Activated CD8-positive, alpha-beta memory T cell treated with anti-CD3 and anti-CD28 coated beads for 4 hours (primary cell): ENCODE results near the gene RELL1.

ENCODE experiments used
- DNase-seq, 2 donors: peaks; one replicate each; pipeline ENCODE4 v3.0.0-alpha.2; 2020; ENCODE audit warnings: low read depth in 2 of 2

RELL1 gene, protein sequence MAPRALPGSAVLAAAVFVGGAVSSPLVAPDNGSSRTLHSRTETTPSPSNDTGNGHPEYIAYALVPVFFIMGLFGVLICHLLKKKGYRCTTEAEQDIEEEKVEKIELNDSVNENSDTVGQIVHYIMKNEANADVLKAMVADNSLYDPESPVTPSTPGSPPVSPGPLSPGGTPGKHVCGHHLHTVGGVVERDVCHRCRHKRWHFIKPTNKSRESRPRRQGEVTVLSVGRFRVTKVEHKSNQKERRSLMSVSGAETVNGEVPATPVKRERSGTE

DNA sequence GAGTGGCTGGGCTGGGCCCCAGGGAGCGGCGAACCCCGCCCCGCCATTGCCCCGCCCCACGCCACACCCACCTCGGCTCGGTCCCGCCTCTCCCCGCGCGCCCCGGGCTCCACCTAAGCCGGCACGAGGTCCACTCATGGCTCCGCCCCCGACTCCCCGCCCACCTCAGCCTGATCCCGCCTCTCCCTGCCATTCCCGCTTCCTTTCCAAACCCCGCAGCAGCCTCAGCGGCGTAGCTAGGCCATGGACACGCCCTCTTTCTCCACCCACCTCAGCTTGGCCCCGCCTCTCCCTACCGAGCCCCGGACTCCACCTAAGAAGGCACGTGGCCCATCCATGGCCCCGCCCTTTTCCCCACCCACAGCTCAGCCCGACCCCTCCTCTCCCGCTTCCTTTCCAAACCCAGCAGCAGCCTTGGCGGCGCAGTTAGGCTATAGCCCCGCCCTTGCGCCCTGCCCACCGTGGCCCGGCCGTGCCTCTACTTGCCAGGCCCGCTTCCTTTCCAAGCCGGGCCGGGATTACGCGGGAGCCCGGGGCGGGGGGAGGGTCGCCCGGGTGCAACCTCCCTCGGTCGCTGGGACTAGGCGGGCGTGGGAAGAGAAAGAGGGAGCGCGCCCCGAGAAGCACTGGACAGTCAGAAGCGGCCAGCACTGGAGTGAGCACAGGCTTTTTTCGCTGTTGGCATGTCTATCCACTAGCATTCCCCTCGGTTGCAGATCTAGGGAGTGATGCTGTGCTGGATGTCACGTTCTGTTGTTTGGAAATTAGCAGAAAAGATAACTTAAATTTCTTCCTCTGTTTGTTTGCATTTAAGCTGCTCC is at the start of gene RELL1:
Gene RELL1 (minus strand): TSS at position 4 of the 821 bp plus-strand sequence. CDS start 89 bp downstream, outside the sequence.
- peak; percentile 96 to 97 for DNase-seq

DNA sequence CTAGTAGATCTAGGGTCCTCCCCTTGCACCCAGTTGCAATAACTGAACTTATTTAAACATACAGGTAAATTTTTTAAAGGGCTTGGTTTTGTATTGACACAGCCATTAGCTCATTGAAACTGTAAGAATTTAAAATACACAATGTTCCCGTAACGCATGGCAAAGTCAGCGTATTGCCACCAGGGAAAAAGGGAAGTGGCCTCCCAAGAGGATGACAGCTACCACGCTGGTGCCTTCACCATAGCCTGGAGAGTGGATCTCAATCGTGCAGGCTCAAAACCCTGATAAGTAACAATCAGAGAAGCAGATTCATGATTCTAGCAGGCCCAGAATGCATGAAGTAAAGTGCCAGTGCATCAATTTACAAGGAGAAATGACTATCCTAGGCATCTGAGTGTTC is 49.4 kb upstream of the RELL1 start:
- DNase-seq: no peak

DNA sequence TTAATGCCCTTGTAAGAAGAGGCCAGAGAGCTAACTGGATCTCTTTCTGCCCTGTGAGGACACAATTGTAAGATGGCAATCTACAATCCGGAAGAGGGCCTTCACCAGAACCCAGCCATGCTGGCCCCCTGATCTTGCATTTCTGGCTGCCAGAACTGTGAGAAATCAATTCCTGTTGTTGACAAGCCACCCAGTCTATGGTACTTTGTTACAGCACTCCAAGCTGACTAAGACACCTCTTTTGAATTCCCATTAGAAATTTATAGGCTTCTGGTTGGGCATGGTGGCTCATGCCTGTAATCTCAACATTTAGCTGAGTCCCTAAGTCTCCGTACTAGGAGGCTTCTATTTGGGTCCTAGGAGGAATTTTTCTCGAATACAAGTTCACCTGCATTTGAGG is 48.8 kb upstream of the RELL1 start:
- DNase-seq: no peak

DNA sequence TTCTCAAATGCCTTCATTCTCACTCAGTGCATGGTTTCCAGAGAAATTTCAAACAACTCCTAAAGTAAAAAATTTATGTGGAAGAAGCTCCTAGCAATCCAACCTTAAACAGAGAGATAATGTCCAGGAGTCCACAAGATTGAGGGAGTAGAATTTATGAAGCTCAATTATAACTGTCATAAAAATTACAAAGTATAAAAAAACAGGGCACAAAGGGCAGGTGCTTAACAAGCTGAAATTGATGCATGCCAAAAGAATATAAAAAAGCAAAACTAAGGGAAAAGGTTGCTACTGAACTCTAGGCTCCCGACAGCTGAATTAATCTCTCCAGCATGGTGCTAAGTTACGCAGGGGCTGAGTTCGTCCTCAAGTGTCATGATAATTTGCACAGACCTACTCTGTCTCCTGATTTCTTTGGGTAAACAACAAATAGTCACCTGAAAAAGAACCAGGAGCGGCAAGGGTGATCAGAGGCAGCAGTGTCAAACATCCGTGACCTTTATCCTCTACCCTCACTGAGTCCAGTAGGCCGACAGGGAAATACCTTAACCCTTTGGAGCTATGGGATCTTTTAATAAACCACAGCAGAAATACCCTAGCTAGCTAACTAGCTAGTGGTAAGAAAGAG is 47.2 kb upstream of the RELL1 start:
- DNase-seq: no peak

DNA sequence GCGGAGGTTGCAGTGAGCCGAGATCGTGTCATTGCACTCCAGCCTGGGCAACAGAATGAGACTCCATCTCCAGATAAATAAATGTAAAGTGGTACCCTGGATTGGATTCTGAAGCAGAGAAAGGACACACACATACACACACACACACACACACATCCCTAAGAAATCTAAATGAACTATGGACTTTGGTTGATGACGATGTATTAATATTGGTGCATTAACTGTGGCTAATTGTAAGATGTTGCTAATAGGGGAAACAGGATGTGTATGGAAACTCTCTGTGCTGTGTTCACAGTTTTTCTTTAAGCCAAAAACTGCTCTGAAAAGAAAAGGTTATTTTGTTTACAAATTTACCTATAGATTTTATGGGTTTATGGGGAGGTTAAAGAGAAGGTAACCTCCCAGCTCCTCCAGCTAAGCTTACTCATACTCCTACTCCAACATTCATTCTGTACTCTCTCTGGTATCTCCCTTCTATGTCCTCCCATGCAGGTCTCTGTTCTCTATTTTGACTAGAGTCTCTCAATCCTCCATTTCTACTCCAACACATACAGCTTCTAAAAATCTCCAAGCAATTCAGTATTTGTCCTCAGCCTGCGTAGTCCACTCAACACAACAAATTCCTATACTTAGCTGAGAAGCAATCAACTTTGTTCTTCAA is 46.5 kb upstream of the RELL1 start:
- DNase-seq: no peak

DNA sequence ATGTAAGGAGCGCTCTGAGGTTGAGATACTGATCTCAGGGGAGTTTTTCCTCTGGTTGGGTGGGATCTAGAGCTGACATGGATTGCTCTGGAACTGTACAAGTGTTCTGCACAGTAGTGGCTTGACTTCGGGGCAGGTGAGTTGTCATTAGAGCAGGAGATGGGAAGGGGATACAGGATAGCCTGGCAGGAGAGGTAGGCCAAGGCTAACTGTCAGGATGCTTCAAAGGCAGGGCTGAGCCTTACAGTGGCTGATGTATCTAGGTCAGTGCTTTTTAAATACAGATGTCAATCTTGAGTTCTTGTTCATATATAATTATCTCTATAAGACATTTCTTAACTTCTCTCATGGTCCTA is 43.5 kb upstream of the RELL1 start:
- no peak for DNase-seq

DNA sequence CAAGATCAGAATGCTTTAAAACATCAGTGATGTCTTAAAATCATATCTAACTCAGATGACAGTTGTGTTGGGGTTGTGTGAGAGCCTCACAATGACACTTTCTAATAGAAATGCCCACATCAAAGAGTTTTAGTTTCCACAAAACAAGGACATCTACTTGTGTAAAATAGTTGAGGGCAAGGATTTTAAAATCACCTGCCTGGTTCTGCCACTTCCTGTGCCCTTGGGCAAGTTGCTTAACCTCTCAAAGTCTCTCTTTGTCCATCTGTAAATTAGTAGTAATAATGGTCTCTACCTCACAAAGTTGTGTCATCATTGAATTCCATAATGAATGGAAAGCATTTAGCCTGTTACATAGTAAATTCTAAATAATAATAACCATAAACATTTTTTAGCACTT is 41.9 kb upstream of the RELL1 start:
- DNase-seq: no peak

DNA sequence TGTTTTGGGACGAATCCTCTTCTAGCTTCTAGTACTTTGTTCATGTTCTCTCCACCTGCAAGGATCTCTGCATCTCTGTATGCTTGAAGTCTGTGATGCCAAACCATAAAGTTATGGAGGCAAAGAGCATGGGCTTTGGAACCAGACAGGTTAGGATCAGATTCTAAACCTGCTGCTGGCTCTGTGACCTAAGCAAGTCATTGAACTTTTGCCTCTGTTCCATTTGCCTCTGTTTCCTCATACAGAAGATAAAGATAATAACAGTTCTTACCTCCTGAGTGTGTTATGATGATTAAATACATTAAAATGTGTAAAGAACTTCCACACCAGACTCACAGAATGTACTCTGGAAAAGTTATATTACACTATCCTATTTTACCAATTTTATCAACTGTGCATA is 41.5 kb upstream of the RELL1 start:
- no peak for DNase-seq

DNA sequence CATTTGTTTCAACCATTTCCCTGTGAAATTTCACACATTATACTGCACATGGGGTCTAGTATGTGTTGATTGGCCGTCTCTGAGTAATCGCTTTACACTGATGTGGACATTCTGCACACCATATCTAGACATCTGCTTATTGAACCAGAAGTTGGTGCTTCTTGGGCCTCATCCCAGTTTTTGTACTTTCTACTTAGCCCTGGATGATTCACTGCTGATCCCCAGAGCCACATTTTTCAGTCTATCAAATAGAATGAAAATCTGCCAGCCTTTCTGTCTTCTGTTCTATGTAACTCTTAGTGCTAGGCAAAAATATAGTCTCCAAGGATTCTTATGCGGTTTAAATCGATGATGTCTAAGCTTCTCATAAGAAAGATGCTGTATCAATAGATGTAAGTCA is 40.5 kb upstream of the RELL1 start:
- no peak for DNase-seq

DNA sequence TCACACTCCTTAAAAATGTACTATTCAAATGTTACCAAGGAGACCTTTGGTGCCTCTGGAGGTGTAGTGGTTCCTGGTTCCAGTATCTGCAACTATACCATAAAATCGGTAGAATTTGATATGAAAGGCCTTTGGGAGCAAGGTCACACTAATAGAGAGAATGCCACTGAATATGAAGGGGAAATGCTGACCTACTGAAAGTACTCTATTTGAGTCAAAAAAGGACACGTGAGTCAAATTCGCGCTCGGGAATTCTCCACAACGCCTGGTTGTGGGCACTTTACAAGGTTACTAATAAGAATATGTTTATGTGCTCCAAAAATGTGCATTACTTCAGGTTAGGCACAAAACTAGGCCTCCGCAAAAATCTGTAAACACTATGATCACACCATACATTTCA is 39.5 kb upstream of the RELL1 start:
- no peak for DNase-seq

DNA sequence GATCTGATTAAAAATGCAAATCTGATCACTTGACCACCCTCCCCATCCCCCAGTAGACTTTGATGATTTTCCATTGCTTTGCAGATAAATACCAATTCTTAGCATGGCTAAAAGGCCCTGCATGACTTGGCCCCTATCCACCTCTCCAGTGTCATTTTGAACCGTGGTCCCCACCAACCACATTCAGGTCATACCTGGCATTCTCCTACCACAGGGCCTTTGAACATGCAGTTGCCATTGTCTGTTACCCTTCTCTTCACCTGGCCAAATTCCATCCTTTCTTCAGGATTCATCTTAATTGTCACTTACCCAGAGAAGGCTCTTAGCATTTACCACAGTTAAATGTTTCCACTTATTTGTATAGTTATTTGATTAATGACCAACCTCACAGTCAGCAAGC is 36.9 kb upstream of the RELL1 start:
- DNase-seq: no peak

DNA sequence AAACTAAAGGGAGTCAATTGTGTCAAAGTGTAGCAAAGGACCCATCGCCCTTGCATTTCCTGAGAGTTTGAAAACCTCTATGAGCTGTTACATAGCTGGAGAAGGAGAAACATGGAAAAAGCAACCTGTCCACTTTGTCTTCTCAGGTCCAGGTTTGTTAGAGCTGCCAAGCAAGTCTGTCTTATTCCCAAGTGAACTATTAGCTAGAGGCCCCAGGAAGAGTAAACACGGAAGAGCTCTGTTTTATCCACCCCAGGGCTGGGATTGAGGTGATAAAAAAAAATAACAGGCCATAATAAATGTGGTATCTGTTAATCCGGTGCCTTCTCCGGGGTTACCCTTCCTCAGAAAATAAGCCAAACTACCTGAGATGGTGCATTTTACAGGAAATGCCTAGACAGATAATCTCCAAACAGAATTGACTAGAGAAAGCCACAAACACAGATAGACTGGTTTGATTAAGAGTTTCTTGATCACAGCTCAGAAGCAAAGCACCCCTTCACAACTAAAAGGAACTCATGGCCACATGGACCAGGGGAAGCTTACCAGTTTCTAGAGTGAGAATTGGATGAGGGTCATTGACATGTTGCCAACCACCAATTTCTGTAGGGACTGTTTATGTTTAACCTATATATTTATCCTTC is 35.9 kb upstream of the RELL1 start:
- DNase-seq: no peak

DNA sequence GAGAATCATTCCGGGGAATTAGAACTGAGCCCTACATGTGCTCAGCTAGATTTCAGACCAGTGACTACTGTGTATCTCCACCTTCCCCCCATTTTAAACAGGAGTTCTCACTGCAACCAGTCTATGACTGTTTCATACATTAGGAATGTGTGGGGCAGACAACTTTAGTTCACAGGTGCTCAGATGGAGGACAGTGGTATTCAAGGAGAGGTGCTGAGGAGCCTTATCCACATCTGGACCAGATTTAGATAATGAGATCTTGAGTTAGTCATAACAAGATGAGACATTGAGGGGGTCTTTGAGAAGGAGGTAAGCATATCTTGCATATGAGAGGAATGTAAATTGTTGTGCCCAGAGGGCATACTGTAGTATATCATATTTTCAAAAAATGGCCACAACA is 32.8 kb upstream of the RELL1 start:
- DNase-seq: no peak

DNA sequence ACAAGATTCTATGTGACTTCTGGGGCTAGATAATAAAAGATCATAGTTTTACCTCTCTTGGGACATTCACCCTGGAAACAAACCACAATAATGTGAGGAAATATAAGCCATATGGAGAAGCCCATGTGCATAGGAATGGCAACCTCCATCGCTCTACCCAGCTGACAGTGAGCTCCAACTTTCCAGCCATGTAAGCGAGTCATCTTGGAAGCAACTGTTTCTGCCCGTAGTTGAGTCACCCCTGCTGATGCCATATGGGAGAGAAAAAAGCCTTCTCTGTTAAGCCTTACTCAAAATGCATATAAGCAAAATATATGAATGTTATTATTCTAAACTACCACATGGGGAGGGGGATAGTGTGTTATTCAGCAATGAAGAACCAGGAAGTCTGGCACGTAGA is 31.4 kb upstream of the RELL1 start:
- DNase-seq: no peak

DNA sequence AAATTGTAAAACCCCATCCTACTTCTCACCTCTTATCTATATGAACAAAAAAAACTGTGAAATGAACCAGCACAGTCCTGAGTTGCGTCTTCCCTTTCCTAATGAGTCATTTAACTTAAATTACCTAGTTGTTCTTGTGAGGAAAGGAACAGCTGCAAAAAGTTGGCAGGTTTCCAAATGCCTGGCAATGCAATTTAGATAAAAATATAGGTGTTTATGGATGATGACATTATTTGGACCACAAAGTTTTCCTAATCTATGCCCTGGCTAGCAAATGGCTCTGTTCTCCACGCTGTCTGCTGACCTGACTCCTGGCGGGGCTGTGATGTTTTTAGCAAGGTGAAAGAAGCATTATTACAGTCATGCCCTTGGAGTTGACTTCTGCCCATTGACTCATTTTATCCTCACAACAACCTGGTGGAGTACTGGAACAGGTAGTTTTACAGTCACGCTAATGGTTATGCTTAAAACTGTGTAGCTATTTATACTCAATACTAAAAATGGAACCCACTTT is 29.8 kb upstream of the RELL1 start:
- no peak for DNase-seq

DNA sequence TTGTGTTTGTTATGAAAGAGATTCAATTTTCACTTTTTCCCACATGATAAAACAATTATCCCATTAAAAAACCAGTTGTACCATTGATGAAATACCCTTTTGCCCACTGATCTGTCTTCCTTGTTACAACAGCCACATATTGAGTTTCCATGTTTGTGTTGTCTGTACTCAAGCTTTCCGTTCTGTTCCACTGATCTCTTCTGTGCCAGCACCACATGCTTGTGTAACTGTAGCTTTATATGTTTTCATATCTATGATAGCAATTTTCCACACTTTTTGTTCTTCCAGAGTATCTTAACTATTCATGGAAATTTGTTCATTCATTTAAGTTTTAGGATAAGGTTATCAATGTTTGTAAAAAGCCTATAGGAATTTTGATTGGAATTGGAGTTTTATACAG is 24.3 kb upstream of the RELL1 start:
- DNase-seq: no peak

DNA sequence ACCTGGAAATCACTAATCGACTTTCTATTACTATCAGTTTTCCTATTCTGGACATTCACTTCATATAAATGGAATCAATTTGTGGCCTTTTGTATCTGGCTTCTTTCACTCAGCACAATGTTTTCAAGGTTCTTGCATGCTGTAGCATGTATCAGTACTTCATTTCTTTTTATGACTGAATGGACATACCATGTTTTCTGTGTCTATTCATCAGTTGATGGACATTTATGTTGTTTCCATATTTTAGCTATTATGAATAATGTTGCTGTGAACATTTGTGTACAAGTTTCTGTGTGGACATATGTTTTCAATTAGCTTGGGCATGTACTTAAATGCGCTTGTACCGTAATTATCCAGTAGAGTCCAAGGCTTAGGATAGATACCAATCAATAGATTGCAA is 19.9 kb upstream of the RELL1 start:
- no peak for DNase-seq

DNA sequence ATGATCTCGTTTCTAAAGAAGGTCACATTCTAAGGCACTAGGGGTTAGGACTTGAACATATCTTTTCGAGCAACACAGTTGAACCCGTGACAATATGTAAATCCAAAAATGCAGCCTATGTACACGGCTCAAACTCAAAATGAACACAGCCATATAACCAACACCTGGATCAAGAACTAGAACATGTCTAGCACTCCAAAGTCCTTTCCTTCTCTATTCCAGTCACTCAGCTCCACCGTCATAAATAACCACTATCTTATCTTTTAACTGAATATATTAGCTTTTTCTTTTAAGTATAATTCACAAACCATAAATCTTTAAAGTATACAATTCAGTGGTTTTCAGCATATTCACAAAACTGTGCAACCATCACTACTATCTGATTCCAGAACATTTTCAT is 19.4 kb upstream of the RELL1 start:
- DNase-seq: no peak

DNA sequence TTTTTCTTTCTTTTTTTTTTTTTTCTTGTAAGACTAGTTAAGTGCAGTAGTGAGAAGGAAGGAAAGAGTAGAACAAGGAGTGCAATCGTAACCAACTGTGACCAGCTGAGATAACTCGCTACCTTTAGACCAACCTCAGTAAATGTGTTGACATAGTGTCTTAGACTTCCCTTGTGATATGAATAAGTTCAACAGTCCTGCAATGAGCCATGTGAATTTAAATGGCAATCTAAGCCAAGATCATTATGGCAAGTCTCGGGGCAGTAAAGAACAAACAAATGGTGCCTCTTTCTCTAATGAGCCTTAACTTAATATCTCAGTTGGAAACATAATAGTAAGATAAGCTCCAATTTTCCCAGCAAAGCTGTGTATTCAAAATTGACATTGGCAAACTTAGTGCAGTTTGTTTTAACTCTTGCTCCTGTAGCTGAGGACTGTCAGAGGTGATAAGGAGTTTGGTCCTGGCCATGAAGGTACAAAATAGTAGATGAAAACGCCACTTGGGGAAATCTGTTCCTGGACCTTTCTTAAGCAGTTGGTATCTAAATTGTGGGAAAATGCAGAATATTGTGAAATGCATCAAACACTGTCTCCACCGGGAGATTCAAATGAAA is 13.8 kb upstream of the RELL1 start:
- no peak for DNase-seq

DNA sequence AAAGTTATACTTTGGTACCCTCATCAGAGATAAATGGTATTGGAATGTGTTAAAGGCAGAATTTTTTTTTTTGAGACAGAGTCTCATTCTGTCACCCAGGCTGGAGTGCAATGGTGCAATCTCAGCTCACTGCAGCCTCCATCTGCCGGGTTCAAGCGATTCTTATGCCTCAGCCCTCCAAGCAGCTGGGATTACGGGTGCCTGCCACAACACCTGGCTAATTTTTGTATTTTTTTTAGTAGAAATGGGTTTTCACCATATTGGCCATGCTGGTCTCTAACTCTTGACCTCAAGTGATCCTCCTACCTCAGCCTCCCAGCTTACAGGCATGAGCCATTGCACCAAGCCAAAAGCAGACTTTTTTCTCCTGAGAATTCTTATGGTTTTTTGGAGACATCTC is 11.4 kb upstream of the RELL1 start:
- no peak for DNase-seq

DNA sequence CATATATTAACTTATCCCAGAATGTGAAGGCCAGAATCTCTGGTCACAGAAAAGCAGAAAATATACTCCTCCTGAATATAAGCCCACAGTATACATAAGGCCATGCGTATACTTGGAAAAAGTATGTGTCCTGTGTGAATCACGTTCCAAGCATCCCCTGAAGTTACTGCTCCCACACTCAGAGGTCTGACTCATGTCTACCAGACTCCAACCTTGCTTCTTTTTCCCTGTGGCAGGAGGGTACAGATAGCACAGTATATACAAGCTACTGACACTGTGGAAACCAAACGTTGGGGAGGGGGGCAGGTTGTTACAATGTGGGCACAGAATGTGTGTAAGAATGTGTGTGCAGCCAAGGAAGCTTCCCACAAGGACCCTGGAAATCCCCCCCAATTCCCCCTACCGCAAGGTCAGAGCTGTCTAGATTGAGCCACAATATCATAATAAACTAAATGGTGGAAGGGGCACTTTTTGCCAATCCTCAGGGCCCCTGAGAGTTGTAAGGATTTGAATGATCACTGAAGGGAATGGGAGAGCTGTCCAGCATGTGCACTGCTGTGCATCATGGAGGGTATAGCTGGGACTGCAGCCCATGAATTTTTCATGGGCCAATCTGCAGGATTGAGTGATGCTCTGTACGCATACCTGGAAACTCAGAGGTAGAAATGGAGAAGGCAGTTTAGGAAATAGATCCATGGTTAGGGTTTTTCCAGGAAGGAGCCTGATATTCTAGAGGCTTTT is 7.4 kb upstream of the RELL1 start:
- DNase-seq: no peak
